IMR-90 (cell line): ENCODE measurements around the gene PDZD2. TPM values are rescaled to one million over a fixed set of nuclear protein-coding genes. Genes with fewer than 3 reads are reported as not detected.

Experiments
- ATAC-seq: fragments of 200-7000 bp; cut with Tn5 transposase; 2 replicates; pipeline ENCODE4 v1.9.1; 2020; ENCODE audit warnings: low read depth, mild to moderate bottlenecking, moderate library complexity
- BruUV-seq: library from RNA; stranded (reverse); fragments of 400-500 nt; replicated peaks from 2 replicates; lab custom pipeline; 2021; lab: Mats Ljungman, UMichigan
- CTCF ChIA-PET: fragments of 300-600 bp; formaldehyde crosslinking; extraction: SDS; loops from one replicate; lab custom pipeline; 2021; ENCODE audit warnings: antibody characterized with exemption; lab: Yijun Ruan, JAX
- POLR2A ChIA-PET: fragments of 300-600 bp; sonication (Branson Sonifier 250); formaldehyde crosslinking; loops from one replicate; lab custom pipeline; 2022; ENCODE audit warnings: antibody characterized with exemption; ENCODE audit not compliant: unreplicated experiment; lab: Charles Lee
- DNase-seq: peaks from one replicate; pipeline ENCODE4 v3.0.0; 2013
- H2AFZ ChIP-seq: replicated peaks from 2 replicates; pipeline ENCODE3; 2013; ENCODE audit warnings: low read length, mild to moderate bottlenecking; ENCODE audit not compliant: poor library complexity
- H2AK5ac ChIP-seq: 2 replicates; pipeline ENCODE4 v1.6.1; 2013; ENCODE audit warnings: low read depth, low read length, inconsistent platforms
- H2AK9ac ChIP-seq: replicated peaks from 2 replicates; pipeline ENCODE3; 2013; ENCODE audit warnings: mild to moderate bottlenecking, low read depth, low read length, moderate library complexity; ENCODE audit not compliant: poor library complexity
- H2BK120ac ChIP-seq: 2 replicates; pipeline ENCODE4 v1.6.1; 2013; ENCODE audit warnings: low read depth, low read length, inconsistent platforms
- H2BK15ac ChIP-seq: 3 replicates; pipeline ENCODE4 v1.6.1; 2013; ENCODE audit warnings: low read depth, low read length, inconsistent platforms
- H2BK20ac ChIP-seq: 2 replicates; pipeline ENCODE4 v1.6.1; 2013; ENCODE audit warnings: low read depth, mild to moderate bottlenecking, inconsistent platforms, low read length, moderate library complexity
- H2BK5ac ChIP-seq: 2 replicates; pipeline ENCODE4 v1.6.1; 2013; ENCODE audit warnings: mild to moderate bottlenecking, low read depth, low read length, inconsistent platforms; ENCODE audit not compliant: poor library complexity, severe bottlenecking
- H3K14ac ChIP-seq: replicated peaks from 2 replicates; pipeline ENCODE4 v1.6.1; 2013; ENCODE audit warnings: low read depth, low read length, inconsistent platforms
- H3K18ac ChIP-seq: 2 replicates; pipeline ENCODE4 v1.6.1; 2013; ENCODE audit warnings: low read depth, low read length, control low read depth
- H3K23ac ChIP-seq: 2 replicates; pipeline ENCODE4 v1.6.1; 2013; ENCODE audit warnings: low read depth, low read length, inconsistent platforms
- H3K27ac ChIP-seq: 2 replicates; pipeline ENCODE4 v1.5.1; 2013; ENCODE audit warnings: mild to moderate bottlenecking, control low read depth, low read length; ENCODE audit not compliant: insufficient read depth
- H3K27me3 ChIP-seq: 2 replicates; pipeline ENCODE4 v1.6.1; 2013; ENCODE audit warnings: low read length; ENCODE audit not compliant: control insufficient read depth, insufficient read depth
- H3K36me3 ChIP-seq: 2 replicates; pipeline ENCODE4 v1.6.1; 2013; ENCODE audit warnings: low read length, mixed read lengths; ENCODE audit not compliant: control insufficient read depth, insufficient read depth
- H3K4ac ChIP-seq: 2 replicates; pipeline ENCODE4 v1.6.1; 2013; ENCODE audit warnings: low read depth, low read length, inconsistent platforms
- H3K4me1 ChIP-seq: 2 replicates; pipeline ENCODE4 v1.6.1; 2013; ENCODE audit warnings: low read length, mixed read lengths; ENCODE audit not compliant: control insufficient read depth, insufficient read depth
- H3K4me2 ChIP-seq: 2 replicates; pipeline ENCODE4 v1.6.1; 2013; ENCODE audit warnings: low read depth, mild to moderate bottlenecking, control low read depth, low read length, moderate library complexity
- H3K4me3 ChIP-seq: 2 replicates; pipeline ENCODE4 v1.5.1; 2013; ENCODE audit warnings: low read depth, mild to moderate bottlenecking, control low read depth, low read length, moderate library complexity; ENCODE audit not compliant: insufficient read depth
- H3K56ac ChIP-seq: 2 replicates; pipeline ENCODE4 v1.6.1; 2013; ENCODE audit warnings: low read length, inconsistent platforms; ENCODE audit not compliant: insufficient read depth; ENCODE audit errors: extremely low read depth
- H3K79me1 ChIP-seq, 2 experiments: 2 replicates each; pipeline ENCODE4 v1.6.1; 2013; ENCODE audit warnings: low read length in 2 of 2, inconsistent platforms in 1 of 2, low read depth in 1 of 2
- H3K9ac ChIP-seq: 2 replicates; pipeline ENCODE4 v1.6.1; 2013; ENCODE audit warnings: low read depth, low read length, control low read depth
- H3K9me1 ChIP-seq: 2 replicates; pipeline ENCODE4 v1.6.1; 2013; ENCODE audit warnings: low read length, inconsistent platforms; ENCODE audit not compliant: insufficient read depth
- H3K9me3 ChIP-seq: 2 replicates; pipeline ENCODE4 v1.6.1; 2013; ENCODE audit warnings: low read length; ENCODE audit not compliant: control insufficient read depth, insufficient read depth
- H4K20me1 ChIP-seq: 2 replicates; pipeline ENCODE4 v1.6.1; 2013; ENCODE audit warnings: low read length, inconsistent platforms; ENCODE audit not compliant: insufficient read depth
- H4K5ac ChIP-seq: 2 replicates; pipeline ENCODE4 v1.6.1; 2013; ENCODE audit warnings: mild to moderate bottlenecking, low read depth, low read length, control low read depth
- H4K8ac ChIP-seq, 2 experiments: 2 replicates each; pipeline ENCODE4 v1.6.1; 2013; ENCODE audit warnings: low read depth in 2 of 2, low read length in 2 of 2, control low read depth in 1 of 2, inconsistent platforms in 1 of 2
- H4K91ac ChIP-seq: 2 replicates; pipeline ENCODE4 v1.6.1; 2013; ENCODE audit warnings: low read depth, low read length, inconsistent platforms; ENCODE audit not compliant: insufficient read depth
- FOS ChIP-seq: fragments of 150-350 bp; IDR thresholded peaks from 2 replicates; pipeline ENCODE4 v1.6.1; 2016; ENCODE audit warnings: low read depth, low read length
- NFE2L2 ChIP-seq: fragments of 150-350 bp; IDR thresholded peaks from 2 replicates; pipeline ENCODE4 v1.6.1; 2016; ENCODE audit warnings: low read depth, mild to moderate bottlenecking, low read length
- POLR2A ChIP-seq: IDR thresholded peaks from 2 replicates; pipeline ENCODE4 v1.6.1; 2012; ENCODE audit warnings: mild to moderate bottlenecking, low read depth, low read length
- RAD21 ChIP-seq: IDR thresholded peaks from 2 replicates; pipeline ENCODE4 v1.6.1; 2012; ENCODE audit warnings: low read length, improper control_type of control experiment
- WGBS, 2 experiments: methylation state at CpG; one replicate each; pipeline versions ENCODE4 v1.1.5 to v1.1.7; 2013; ENCODE audit warnings: missing lambda C conversion rate in 2 of 2; ENCODE audit not compliant: insufficient read length in 1 of 2; ENCODE audit errors: extremely low coverage in 2 of 2; 5-methylcytosine and 5-hydroxymethylcytosine counted together
- dilution Hi-C: fragments of 300-500 bp; cut with HindIII; formaldehyde crosslinking; loops from one replicate; pipeline ENCODE4 v1.14.3; 2018; ENCODE audit warnings: low sequenced_read_pairs; ENCODE audit not compliant: unreplicated experiment
- in situ Hi-C: fragments of 300-500 bp; cut with MboI; formaldehyde crosslinking; loops from 3 replicates; pipeline ENCODE4 v1.14.3; 2019; ENCODE audit warnings: low sequenced_read_pairs, inconsistent platforms, mixed read lengths
- intact Hi-C: fragments of 100-400 bp; cut with micrococcal nuclease; formaldehyde crosslinking; loops from 2 replicates; pipeline ENCODE4 v1.10.0; 2022
- polyA plus RNA-seq, 3 experiments: library from polyadenylated mRNA; depleted of rRNA; stranded (reverse); fragments of >200 nt; gene quantifications; 2 replicates each; pipeline ENCODE4 v1.2.3, GENCODE V29; 2012; ENCODE audit warnings: low replicate concordance in 1 of 3
- total RNA-seq: library from RNA; depleted of rRNA; stranded (reverse); fragments of >200 nt; gene quantifications from 2 replicates; pipeline ENCODE4 v1.2.3, GENCODE V29; 2012
- TF ChIP-seq, protein P1 (sequence below): conservative IDR thresholded peaks from 2 replicates; pipeline ENCODE4 v1.5.1; 2012; ENCODE audit warnings: mild to moderate bottlenecking, low read depth, low read length, improper control_type of control experiment
- TF ChIP-seq, protein P2 (sequence below): fragments of 150-350 bp; IDR thresholded peaks from 2 replicates; pipeline ENCODE4 v1.6.1; 2017; ENCODE audit warnings: mild to moderate bottlenecking, antibody characterized with exemption, low read length, low read depth

Gene PDZD2
- total and polyA plus RNA-seq, 2 of the 4 experiments (the other 2 are of a cell fraction), result under 0.01 to 0.02 TPM

GRCh38 chr5:32069396-32069795 lies 430.5 kb downstream of the PDZD2 start:
- in situ Hi-C loops (no loop called here), dilution Hi-C loops (loop anchor here (25.0 kb wide), 1 partner anchor 232 kb away; no protein-coding TSS in a partner anchor), intact Hi-C loops (no loop called here)
- no peaks in the 10 kb centered on the region for H3K9me1 ChIP-seq
- no peaks in the 10 kb centered on the region for H3K79me1 ChIP-seq
- no peak overlapping the region for H3K14ac ChIP-seq
- DNase-seq (no peak), ATAC-seq (no peak)
- H3K4me3 ChIP-seq, result no peak overlapping the region
- no peaks in the 10 kb centered on the region for H3K9me3 ChIP-seq
- no peak overlapping the region for H2BK20ac ChIP-seq
- no peak overlapping the region for H2AFZ ChIP-seq
- no peak overlapping the region for H3K4me2 ChIP-seq
- no peak overlapping the region for H4K8ac ChIP-seq
- H2BK5ac ChIP-seq, result no peak overlapping the region
- H3K18ac ChIP-seq, result no peak overlapping the region
- CTCF ChIA-PET, result no interaction called here
- H3K56ac ChIP-seq, result no peak overlapping the region
- 92% methylated on average over 2 of the region's 3 CpGs; no CpG with 5 or more reads in 1 of the 2 experiments for WGBS, 2 experiments
- H2AK9ac ChIP-seq, result no peak overlapping the region
- peaks cover 40% of the 10 kb centered on the region for H3K27me3 ChIP-seq
- no peaks in the 10 kb centered on the region for H3K4me1 ChIP-seq
- no peak overlapping the region for H4K91ac ChIP-seq
- no TSS peak for BruUV-seq
- H2BK120ac ChIP-seq, result no peak overlapping the region
- no peak overlapping the region for H3K27ac ChIP-seq
- H2AK5ac ChIP-seq, result no peak overlapping the region
- H3K36me3 ChIP-seq, result no peaks in the 10 kb centered on the region
- no peak overlapping the region for H2BK15ac ChIP-seq
- no peak overlapping the region for H4K5ac ChIP-seq
- TF ChIP-seq RAD21 (no peak), NFE2L2 (no peak), FOS (no peak), POLR2A (no peak)
- TF ChIP-seq, protein P1, sequence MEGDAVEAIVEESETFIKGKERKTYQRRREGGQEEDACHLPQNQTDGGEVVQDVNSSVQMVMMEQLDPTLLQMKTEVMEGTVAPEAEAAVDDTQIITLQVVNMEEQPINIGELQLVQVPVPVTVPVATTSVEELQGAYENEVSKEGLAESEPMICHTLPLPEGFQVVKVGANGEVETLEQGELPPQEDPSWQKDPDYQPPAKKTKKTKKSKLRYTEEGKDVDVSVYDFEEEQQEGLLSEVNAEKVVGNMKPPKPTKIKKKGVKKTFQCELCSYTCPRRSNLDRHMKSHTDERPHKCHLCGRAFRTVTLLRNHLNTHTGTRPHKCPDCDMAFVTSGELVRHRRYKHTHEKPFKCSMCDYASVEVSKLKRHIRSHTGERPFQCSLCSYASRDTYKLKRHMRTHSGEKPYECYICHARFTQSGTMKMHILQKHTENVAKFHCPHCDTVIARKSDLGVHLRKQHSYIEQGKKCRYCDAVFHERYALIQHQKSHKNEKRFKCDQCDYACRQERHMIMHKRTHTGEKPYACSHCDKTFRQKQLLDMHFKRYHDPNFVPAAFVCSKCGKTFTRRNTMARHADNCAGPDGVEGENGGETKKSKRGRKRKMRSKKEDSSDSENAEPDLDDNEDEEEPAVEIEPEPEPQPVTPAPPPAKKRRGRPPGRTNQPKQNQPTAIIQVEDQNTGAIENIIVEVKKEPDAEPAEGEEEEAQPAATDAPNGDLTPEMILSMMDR, result no peak
- TF ChIP-seq, protein P2, sequence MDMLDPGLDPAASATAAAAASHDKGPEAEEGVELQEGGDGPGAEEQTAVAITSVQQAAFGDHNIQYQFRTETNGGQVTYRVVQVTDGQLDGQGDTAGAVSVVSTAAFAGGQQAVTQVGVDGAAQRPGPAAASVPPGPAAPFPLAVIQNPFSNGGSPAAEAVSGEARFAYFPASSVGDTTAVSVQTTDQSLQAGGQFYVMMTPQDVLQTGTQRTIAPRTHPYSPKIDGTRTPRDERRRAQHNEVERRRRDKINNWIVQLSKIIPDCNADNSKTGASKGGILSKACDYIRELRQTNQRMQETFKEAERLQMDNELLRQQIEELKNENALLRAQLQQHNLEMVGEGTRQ, result no peak
- H3K23ac ChIP-seq, result no peak overlapping the region
- no peaks in the 10 kb centered on the region for H4K20me1 ChIP-seq
- H3K9ac ChIP-seq, result no peak overlapping the region
- POLR2A ChIA-PET, result no interaction called here
- no peak overlapping the region for H3K4ac ChIP-seq
